IMR-90 (cell line): ENCODE results near the gene RFPL3. TPM values are rescaled to one million over a fixed set of nuclear protein-coding genes. Genes with fewer than 3 reads are reported as not detected.

Source experiments
- ATAC-seq: fragments of 200-7000 bp; cut with Tn5 transposase; 2 replicates; pipeline ENCODE4 v1.9.1; 2020; ENCODE audit warnings: low read depth, mild to moderate bottlenecking, moderate library complexity
- BruUV-seq: library from RNA; stranded (reverse); fragments of 400-500 nt; replicated peaks from 2 replicates; lab custom pipeline; 2021; lab: Mats Ljungman, UMichigan
- CTCF ChIA-PET: fragments of 300-600 bp; formaldehyde crosslinking; extraction: SDS; loops from one replicate; lab custom pipeline; 2021; ENCODE audit warnings: antibody characterized with exemption; lab: Yijun Ruan, JAX
- POLR2A ChIA-PET: fragments of 300-600 bp; sonication (Branson Sonifier 250); formaldehyde crosslinking; loops from one replicate; lab custom pipeline; 2022; ENCODE audit warnings: antibody characterized with exemption; ENCODE audit not compliant: unreplicated experiment; lab: Charles Lee
- DNase-seq: peaks from one replicate; pipeline ENCODE4 v3.0.0; 2013
- H2AFZ ChIP-seq: replicated peaks from 2 replicates; pipeline ENCODE3; 2013; ENCODE audit warnings: low read length, mild to moderate bottlenecking; ENCODE audit not compliant: poor library complexity
- H2AK5ac ChIP-seq: 2 replicates; pipeline ENCODE4 v1.6.1; 2013; ENCODE audit warnings: low read depth, low read length, inconsistent platforms
- H2AK9ac ChIP-seq: replicated peaks from 2 replicates; pipeline ENCODE3; 2013; ENCODE audit warnings: mild to moderate bottlenecking, low read depth, low read length, moderate library complexity; ENCODE audit not compliant: poor library complexity
- H2BK120ac ChIP-seq: 2 replicates; pipeline ENCODE4 v1.6.1; 2013; ENCODE audit warnings: low read depth, low read length, inconsistent platforms
- H2BK15ac ChIP-seq: 3 replicates; pipeline ENCODE4 v1.6.1; 2013; ENCODE audit warnings: low read depth, low read length, inconsistent platforms
- H2BK20ac ChIP-seq: 2 replicates; pipeline ENCODE4 v1.6.1; 2013; ENCODE audit warnings: low read depth, mild to moderate bottlenecking, inconsistent platforms, low read length, moderate library complexity
- H2BK5ac ChIP-seq: 2 replicates; pipeline ENCODE4 v1.6.1; 2013; ENCODE audit warnings: mild to moderate bottlenecking, low read depth, low read length, inconsistent platforms; ENCODE audit not compliant: poor library complexity, severe bottlenecking
- H3K14ac ChIP-seq: replicated peaks from 2 replicates; pipeline ENCODE4 v1.6.1; 2013; ENCODE audit warnings: low read depth, low read length, inconsistent platforms
- H3K18ac ChIP-seq: 2 replicates; pipeline ENCODE4 v1.6.1; 2013; ENCODE audit warnings: low read depth, low read length, control low read depth
- H3K23ac ChIP-seq: 2 replicates; pipeline ENCODE4 v1.6.1; 2013; ENCODE audit warnings: low read depth, low read length, inconsistent platforms
- H3K27ac ChIP-seq: 2 replicates; pipeline ENCODE4 v1.5.1; 2013; ENCODE audit warnings: mild to moderate bottlenecking, control low read depth, low read length; ENCODE audit not compliant: insufficient read depth
- H3K27me3 ChIP-seq: 2 replicates; pipeline ENCODE4 v1.6.1; 2013; ENCODE audit warnings: low read length; ENCODE audit not compliant: control insufficient read depth, insufficient read depth
- H3K36me3 ChIP-seq: 2 replicates; pipeline ENCODE4 v1.6.1; 2013; ENCODE audit warnings: low read length, mixed read lengths; ENCODE audit not compliant: control insufficient read depth, insufficient read depth
- H3K4ac ChIP-seq: 2 replicates; pipeline ENCODE4 v1.6.1; 2013; ENCODE audit warnings: low read depth, low read length, inconsistent platforms
- H3K4me1 ChIP-seq: 2 replicates; pipeline ENCODE4 v1.6.1; 2013; ENCODE audit warnings: low read length, mixed read lengths; ENCODE audit not compliant: control insufficient read depth, insufficient read depth
- H3K4me2 ChIP-seq: 2 replicates; pipeline ENCODE4 v1.6.1; 2013; ENCODE audit warnings: low read depth, mild to moderate bottlenecking, control low read depth, low read length, moderate library complexity
- H3K4me3 ChIP-seq: 2 replicates; pipeline ENCODE4 v1.5.1; 2013; ENCODE audit warnings: low read depth, mild to moderate bottlenecking, control low read depth, low read length, moderate library complexity; ENCODE audit not compliant: insufficient read depth
- H3K56ac ChIP-seq: 2 replicates; pipeline ENCODE4 v1.6.1; 2013; ENCODE audit warnings: low read length, inconsistent platforms; ENCODE audit not compliant: insufficient read depth; ENCODE audit errors: extremely low read depth
- H3K79me1 ChIP-seq, 2 experiments: 2 replicates each; pipeline ENCODE4 v1.6.1; 2013; ENCODE audit warnings: low read length in 2 of 2, inconsistent platforms in 1 of 2, low read depth in 1 of 2
- H3K9ac ChIP-seq: 2 replicates; pipeline ENCODE4 v1.6.1; 2013; ENCODE audit warnings: low read depth, low read length, control low read depth
- H3K9me1 ChIP-seq: 2 replicates; pipeline ENCODE4 v1.6.1; 2013; ENCODE audit warnings: low read length, inconsistent platforms; ENCODE audit not compliant: insufficient read depth
- H3K9me3 ChIP-seq: 2 replicates; pipeline ENCODE4 v1.6.1; 2013; ENCODE audit warnings: low read length; ENCODE audit not compliant: control insufficient read depth, insufficient read depth
- H4K20me1 ChIP-seq: 2 replicates; pipeline ENCODE4 v1.6.1; 2013; ENCODE audit warnings: low read length, inconsistent platforms; ENCODE audit not compliant: insufficient read depth
- H4K5ac ChIP-seq: 2 replicates; pipeline ENCODE4 v1.6.1; 2013; ENCODE audit warnings: mild to moderate bottlenecking, low read depth, low read length, control low read depth
- H4K8ac ChIP-seq, 2 experiments: 2 replicates each; pipeline ENCODE4 v1.6.1; 2013; ENCODE audit warnings: low read depth in 2 of 2, low read length in 2 of 2, control low read depth in 1 of 2, inconsistent platforms in 1 of 2
- H4K91ac ChIP-seq: 2 replicates; pipeline ENCODE4 v1.6.1; 2013; ENCODE audit warnings: low read depth, low read length, inconsistent platforms; ENCODE audit not compliant: insufficient read depth
- MAFK ChIP-seq: IDR thresholded peaks from 2 replicates; pipeline ENCODE4 v1.6.1; 2012; ENCODE audit warnings: low read depth, low read length, improper control_type of control experiment
- MXI1 ChIP-seq: IDR thresholded peaks from 2 replicates; pipeline ENCODE4 v1.6.1; 2012; ENCODE audit warnings: low read depth, mild to moderate bottlenecking, low read length, moderate library complexity, borderline replicate concordance
- NFE2L2 ChIP-seq: fragments of 150-350 bp; IDR thresholded peaks from 2 replicates; pipeline ENCODE4 v1.6.1; 2016; ENCODE audit warnings: low read depth, mild to moderate bottlenecking, low read length
- RAD21 ChIP-seq: IDR thresholded peaks from 2 replicates; pipeline ENCODE4 v1.6.1; 2012; ENCODE audit warnings: low read length, improper control_type of control experiment
- RCOR1 ChIP-seq: IDR thresholded peaks from 2 replicates; pipeline ENCODE4 v1.6.1; 2012; ENCODE audit warnings: mild to moderate bottlenecking, low read length, improper control_type of control experiment; ENCODE audit not compliant: insufficient replicate concordance
- RFX5 ChIP-seq: IDR thresholded peaks from 2 replicates; pipeline ENCODE4 v1.8.0; 2012; ENCODE audit warnings: low read depth, mild to moderate bottlenecking, low read length, moderate library complexity
- SMC3 ChIP-seq: fragments of 150-350 bp; IDR thresholded peaks from 2 replicates; pipeline ENCODE4 v1.6.1; 2016; ENCODE audit warnings: low read depth, mild to moderate bottlenecking, antibody characterized with exemption, low read length, moderate library complexity
- WGBS, 2 experiments: methylation state at CpG; one replicate each; pipeline versions ENCODE4 v1.1.5 to v1.1.7; 2013; ENCODE audit warnings: missing lambda C conversion rate in 2 of 2; ENCODE audit not compliant: insufficient read length in 1 of 2; ENCODE audit errors: extremely low coverage in 2 of 2; 5-methylcytosine and 5-hydroxymethylcytosine counted together
- dilution Hi-C: fragments of 300-500 bp; cut with HindIII; formaldehyde crosslinking; loops from one replicate; pipeline ENCODE4 v1.14.3; 2018; ENCODE audit warnings: low sequenced_read_pairs; ENCODE audit not compliant: unreplicated experiment
- in situ Hi-C: fragments of 300-500 bp; cut with MboI; formaldehyde crosslinking; loops from 3 replicates; pipeline ENCODE4 v1.14.3; 2019; ENCODE audit warnings: low sequenced_read_pairs, inconsistent platforms, mixed read lengths
- intact Hi-C: fragments of 100-400 bp; cut with micrococcal nuclease; formaldehyde crosslinking; loops from 2 replicates; pipeline ENCODE4 v1.10.0; 2022
- polyA plus RNA-seq, 3 experiments: library from polyadenylated mRNA; depleted of rRNA; stranded (reverse); fragments of >200 nt; gene quantifications; 2 replicates each; pipeline ENCODE4 v1.2.3, GENCODE V29; 2012; ENCODE audit warnings: low replicate concordance in 1 of 3
- total RNA-seq: library from RNA; depleted of rRNA; stranded (reverse); fragments of >200 nt; gene quantifications from 2 replicates; pipeline ENCODE4 v1.2.3, GENCODE V29; 2012

The RFPL3 gene
- total and polyA plus RNA-seq, 2 of the 4 experiments (the other 2 are of a cell fraction): not detected

DNA sequence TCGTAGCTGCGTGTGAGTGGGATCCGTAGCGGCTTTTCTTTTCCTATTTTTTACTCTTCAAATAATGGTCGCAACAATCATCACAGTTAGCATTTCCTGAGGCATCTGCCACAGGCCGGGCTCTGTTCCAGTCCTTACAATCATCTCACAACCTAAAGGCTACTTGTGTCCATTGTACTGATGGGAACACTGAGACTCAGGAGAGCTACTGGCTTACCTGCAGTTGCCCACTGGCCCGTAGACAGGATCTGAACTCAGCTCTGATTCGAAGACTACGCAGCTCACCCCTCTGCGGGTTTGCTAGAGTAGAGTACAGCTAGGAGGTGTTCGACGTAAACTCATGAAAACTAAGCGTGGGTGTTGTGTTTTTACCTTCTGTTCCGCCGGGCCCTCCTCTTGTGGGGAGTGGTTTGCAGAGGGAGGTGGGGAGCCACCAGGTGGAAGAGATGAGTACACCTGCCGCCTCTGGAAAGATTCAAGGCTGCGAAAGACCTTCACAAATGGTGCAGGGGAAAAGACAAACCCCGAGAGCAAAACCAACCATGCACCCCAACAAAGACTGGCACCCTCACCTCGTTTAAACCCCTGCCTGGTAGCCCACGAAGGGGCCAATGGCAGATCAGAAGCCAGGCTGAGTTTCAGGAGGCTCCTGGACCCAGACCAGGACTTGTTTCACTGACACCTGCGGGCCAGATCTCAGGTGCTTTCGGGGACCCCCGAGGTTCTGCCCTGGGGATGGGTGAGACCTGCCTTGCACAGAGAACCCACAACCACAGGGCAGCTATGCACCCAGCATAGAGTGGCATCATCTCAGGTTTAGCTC lies 18.3 kb upstream of the RFPL3 start:
- Histone ChIP-seq H4K20me1 (no peaks in the 10 kb centered on the region), H3K9ac (no peak overlapping the region), H3K4me2 (no peak overlapping the region), H3K27ac (no peak overlapping the region), H3K18ac (no peak overlapping the region), H2BK15ac (no peak overlapping the region), H4K91ac (no peak overlapping the region), H2BK20ac (no peak overlapping the region), H2BK120ac (no peak overlapping the region), H3K9me3 (no peaks in the 10 kb centered on the region), H3K79me1 (no peaks in the 10 kb centered on the region), H3K36me3 (no peaks in the 10 kb centered on the region), H4K8ac (no peak overlapping the region), H3K4ac (no peak overlapping the region), H3K4me1 (no peaks in the 10 kb centered on the region), H3K9me1 (no peaks in the 10 kb centered on the region), H2AFZ (no peak overlapping the region), H3K4me3 (no peak overlapping the region), H4K5ac (no peak overlapping the region), H2AK9ac (no peak overlapping the region), H3K23ac (no peak overlapping the region), H3K56ac (no peak overlapping the region), H3K27me3 (peaks cover 17% of the 10 kb centered on the region), H2BK5ac (no peak overlapping the region), H3K14ac (no peak overlapping the region), H2AK5ac (no peak overlapping the region)
- DNase-seq: no peak
- no TSS peak for BruUV-seq
- CTCF ChIA-PET: no interaction called here
- dilution Hi-C loops (no loop called here), in situ Hi-C loops (no loop called here), intact Hi-C loops (no loop called here)
- POLR2A ChIA-PET: no interaction called here
- 67% methylated on average over 1 of the region's 23 CpGs; no CpG with 5 or more reads in 1 of the 2 experiments for WGBS, 2 experiments
- no peak for TF ChIP-seq RFX5
- TF ChIP-seq NFE2L2: no peak
- TF ChIP-seq SMC3: no peak
- TF ChIP-seq RAD21: no peak
- no peak for TF ChIP-seq MAFK
- no peak for TF ChIP-seq MXI1
- TF ChIP-seq RCOR1: no peak
- ATAC-seq: no peak
